22Rv1 (cell line): Measurements from ENCODE around the gene POLR3GL.

ENCODE experiments used
- CTCF ChIP-seq: fragments of 450-650 bp; IDR thresholded peaks from 2 replicates; pipeline ENCODE4 v1.5.1; 2017; ENCODE audit warnings: mild to moderate bottlenecking
- ZFX ChIP-seq: fragments of 450-650 bp; IDR thresholded peaks from 2 replicates; pipeline ENCODE4 v1.6.1; 2017; ENCODE audit warnings: antibody characterized with exemption, borderline replicate concordance

- TF ChIP-seq CTCF (no peak), ZFX (no peak)
Observed at GRCh38 chr1:145999321-146000024, 35.0 kb downstream of the POLR3GL start.
